HL-60 (cell line): ENCODE measurements around the gene CAMK2G.
A peak's percentile ranks its signal among the peaks of the same experiment; 100 is the strongest.

Experiments used
- DNase-seq, 2 experiments: peaks; one replicate each; pipeline ENCODE4 v3.0.0-alpha.2; 2010 to 2020; ENCODE audit warnings: low read depth in 1 of 2, low spot score in 1 of 2
- H3K27ac ChIP-seq: fragments of 250-450 bp; sonication (Bioruptor Pico); replicated peaks from 2 replicates; pipeline ENCODE4 v1.5.1; 2020; ENCODE audit warnings: mild to moderate bottlenecking, moderate library complexity
- H3K27me3 ChIP-seq: fragments of 250-450 bp; sonication (Bioruptor Pico); 2 replicates; pipeline ENCODE4 v1.5.1; 2021; ENCODE audit warnings: mild to moderate bottlenecking, moderate library complexity; ENCODE audit not compliant: insufficient read depth, poor library complexity, severe bottlenecking
- H3K4me3 ChIP-seq: replicated peaks from 2 replicates; pipeline ENCODE4 v1.5.1; 2011; ENCODE audit warnings: mild to moderate bottlenecking, control low read depth, low read length; ENCODE audit not compliant: insufficient read depth
- GABPA ChIP-seq: IDR thresholded peaks from 2 replicates; pipeline ENCODE4 v1.6.1; 2012; ENCODE audit warnings: low read depth
- POLR2AphosphoS5 ChIP-seq: IDR thresholded peaks from 2 replicates; pipeline ENCODE4 v1.6.1; 2012; ENCODE audit warnings: low read depth
- SPI1 ChIP-seq: IDR thresholded peaks from 2 replicates; pipeline ENCODE4 v1.6.1; 2012; ENCODE audit warnings: low read depth, mild to moderate bottlenecking, borderline replicate concordance
- TF ChIP-seq, protein P1 (sequence below): IDR thresholded peaks from one replicate; pipeline ENCODE4 v1.5.1; 2011; ENCODE audit warnings: low read length, control low read depth, inconsistent platforms; ENCODE audit not compliant: insufficient read depth
- TF ChIP-seq, protein P2 (sequence below): IDR thresholded peaks from 2 replicates; pipeline ENCODE4 v1.6.1; 2012; ENCODE audit warnings: low read depth; ENCODE audit not compliant: insufficient replicate concordance

The CAMK2G gene

DNA sequence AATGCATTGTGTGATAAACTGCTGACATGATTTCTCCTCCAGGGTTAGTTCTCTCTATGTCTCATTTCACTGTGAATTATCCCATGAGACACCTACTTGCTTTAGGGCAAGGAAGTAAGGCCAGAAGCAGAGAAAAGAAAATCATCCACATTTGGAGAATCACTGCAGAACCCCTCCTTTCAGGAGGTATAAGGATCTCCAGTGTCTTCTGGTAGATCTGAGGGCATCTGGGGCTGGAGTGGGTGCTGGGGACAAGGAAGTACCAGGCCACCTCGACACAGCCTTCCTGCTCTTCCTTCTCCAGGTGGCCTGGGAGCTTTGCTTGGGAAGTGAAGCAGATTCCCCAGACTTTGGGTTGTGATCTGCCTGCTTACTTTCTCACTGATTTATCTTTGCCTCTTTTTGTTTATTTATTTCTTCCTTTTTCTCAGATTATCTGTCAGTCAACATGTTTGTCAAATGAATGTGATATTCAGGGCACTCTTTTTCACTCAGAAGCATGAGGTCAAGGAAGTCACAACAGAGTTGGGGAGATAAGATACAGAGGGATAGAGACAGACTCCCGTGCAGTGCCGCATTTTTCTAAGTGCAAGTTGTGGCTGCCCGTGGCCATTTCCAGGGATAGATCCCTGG is 12.4 kb upstream of the CAMK2G start:
- Histone ChIP-seq H3K27ac (no peak overlapping the region), H3K27me3 (no peaks in the 10 kb centered on the region), H3K4me3 (no peak overlapping the region)
- DNase-seq = no peak
- TF ChIP-seq GABPA (no peak), SPI1 (no peak), POLR2AphosphoS5 (no peak)
- TF ChIP-seq, protein P1, sequence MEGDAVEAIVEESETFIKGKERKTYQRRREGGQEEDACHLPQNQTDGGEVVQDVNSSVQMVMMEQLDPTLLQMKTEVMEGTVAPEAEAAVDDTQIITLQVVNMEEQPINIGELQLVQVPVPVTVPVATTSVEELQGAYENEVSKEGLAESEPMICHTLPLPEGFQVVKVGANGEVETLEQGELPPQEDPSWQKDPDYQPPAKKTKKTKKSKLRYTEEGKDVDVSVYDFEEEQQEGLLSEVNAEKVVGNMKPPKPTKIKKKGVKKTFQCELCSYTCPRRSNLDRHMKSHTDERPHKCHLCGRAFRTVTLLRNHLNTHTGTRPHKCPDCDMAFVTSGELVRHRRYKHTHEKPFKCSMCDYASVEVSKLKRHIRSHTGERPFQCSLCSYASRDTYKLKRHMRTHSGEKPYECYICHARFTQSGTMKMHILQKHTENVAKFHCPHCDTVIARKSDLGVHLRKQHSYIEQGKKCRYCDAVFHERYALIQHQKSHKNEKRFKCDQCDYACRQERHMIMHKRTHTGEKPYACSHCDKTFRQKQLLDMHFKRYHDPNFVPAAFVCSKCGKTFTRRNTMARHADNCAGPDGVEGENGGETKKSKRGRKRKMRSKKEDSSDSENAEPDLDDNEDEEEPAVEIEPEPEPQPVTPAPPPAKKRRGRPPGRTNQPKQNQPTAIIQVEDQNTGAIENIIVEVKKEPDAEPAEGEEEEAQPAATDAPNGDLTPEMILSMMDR = no peak
- TF ChIP-seq, protein P2, sequence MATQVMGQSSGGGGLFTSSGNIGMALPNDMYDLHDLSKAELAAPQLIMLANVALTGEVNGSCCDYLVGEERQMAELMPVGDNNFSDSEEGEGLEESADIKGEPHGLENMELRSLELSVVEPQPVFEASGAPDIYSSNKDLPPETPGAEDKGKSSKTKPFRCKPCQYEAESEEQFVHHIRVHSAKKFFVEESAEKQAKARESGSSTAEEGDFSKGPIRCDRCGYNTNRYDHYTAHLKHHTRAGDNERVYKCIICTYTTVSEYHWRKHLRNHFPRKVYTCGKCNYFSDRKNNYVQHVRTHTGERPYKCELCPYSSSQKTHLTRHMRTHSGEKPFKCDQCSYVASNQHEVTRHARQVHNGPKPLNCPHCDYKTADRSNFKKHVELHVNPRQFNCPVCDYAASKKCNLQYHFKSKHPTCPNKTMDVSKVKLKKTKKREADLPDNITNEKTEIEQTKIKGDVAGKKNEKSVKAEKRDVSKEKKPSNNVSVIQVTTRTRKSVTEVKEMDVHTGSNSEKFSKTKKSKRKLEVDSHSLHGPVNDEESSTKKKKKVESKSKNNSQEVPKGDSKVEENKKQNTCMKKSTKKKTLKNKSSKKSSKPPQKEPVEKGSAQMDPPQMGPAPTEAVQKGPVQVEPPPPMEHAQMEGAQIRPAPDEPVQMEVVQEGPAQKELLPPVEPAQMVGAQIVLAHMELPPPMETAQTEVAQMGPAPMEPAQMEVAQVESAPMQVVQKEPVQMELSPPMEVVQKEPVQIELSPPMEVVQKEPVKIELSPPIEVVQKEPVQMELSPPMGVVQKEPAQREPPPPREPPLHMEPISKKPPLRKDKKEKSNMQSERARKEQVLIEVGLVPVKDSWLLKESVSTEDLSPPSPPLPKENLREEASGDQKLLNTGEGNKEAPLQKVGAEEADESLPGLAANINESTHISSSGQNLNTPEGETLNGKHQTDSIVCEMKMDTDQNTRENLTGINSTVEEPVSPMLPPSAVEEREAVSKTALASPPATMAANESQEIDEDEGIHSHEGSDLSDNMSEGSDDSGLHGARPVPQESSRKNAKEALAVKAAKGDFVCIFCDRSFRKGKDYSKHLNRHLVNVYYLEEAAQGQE = no peak

DNA sequence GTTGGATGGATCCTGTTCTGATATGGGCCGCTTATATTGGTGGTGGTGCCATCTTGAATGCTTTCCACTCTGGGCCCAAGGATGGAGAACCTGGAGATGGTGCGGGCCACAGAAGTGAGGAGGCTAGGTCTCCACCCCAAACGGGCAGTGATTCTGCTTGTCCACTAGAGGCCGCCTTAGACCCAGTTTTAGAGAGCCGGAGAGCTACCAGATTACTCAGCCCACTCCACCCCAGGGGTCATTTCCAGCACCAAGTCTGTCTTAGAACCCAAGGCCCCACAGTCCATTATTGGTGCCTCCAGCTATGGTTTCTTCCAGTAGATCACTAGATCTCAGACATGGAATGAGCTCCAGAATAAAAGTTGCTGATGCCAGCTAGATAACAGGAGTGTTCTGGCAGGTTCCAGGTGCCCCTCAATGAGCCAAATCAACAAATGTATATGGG is 11.8 kb upstream of the CAMK2G start:
- no peaks in the 10 kb centered on the region for H3K27me3 ChIP-seq
- H3K27ac ChIP-seq = no peak overlapping the region
- no peak overlapping the region for H3K4me3 ChIP-seq
- TF ChIP-seq, protein P1 = peak; percentile 90
- no peak for TF ChIP-seq GABPA
- TF ChIP-seq, protein P2 = no peak
- TF ChIP-seq POLR2AphosphoS5 = no peak
- no peak for TF ChIP-seq SPI1
- peak in 1 of 2 experiments; percentile 75 for DNase-seq

DNA sequence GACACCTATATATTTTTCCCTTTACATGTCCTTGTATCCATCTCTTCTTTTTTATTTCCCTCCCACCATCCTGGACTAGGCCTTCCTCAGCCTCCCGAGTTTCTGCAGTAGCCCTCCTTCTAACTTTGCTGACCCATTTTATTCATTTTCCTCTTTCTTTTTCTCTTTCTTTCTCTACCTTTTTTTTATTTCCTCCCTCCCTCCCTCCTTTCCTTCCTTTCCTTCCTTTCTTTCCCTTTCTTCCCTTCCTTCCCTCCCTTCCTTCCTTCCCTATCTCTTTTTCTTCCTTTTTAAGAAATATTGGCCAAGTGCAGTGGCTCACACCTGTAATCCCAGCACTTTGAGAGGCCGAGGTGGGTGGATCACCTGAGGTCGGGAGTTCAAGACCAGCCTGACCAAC is 9.7 kb upstream of the CAMK2G start:
- Histone ChIP-seq H3K27me3 (no peaks in the 10 kb centered on the region), H3K4me3 (no peak overlapping the region), H3K27ac (no peak overlapping the region)
- no peak for DNase-seq
- TF ChIP-seq SPI1 (no peak), POLR2AphosphoS5 (no peak), GABPA (no peak)
- TF ChIP-seq, protein P1 = no peak
- TF ChIP-seq, protein P2 = no peak
